ENCODE data around the gene PIK3R5. TPM values are rescaled to one million over a fixed set of nuclear protein-coding genes. Genes with fewer than 3 reads are reported as not detected.

PIK3R5 gene
- total RNA-seq, 1 experiment from 2014 or later, result not detected

DNA sequence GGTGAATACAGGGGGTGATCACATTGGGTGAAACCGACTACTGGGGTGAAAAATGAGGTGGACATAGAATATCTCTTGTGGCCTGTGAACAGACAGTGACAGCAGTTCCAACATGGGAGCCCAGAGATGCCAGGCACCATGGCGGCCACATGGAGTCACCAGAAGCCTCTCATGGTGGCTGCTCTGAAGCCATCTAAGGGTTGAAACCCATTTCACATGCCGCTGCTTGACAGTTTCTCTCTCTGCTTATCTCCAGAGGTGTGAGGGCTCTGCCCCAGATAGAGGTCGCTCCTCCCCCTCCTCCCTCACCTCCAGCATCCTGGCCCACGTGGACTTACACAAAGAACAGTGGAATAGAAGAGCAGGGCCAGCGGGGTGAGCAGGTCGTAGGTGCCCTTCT, 60.2 kb downstream of the PIK3R5 start:
- Mint-ChIP-seq H3K36me3 (ENCODE audit: insufficient read depth, unreplicated experiment) (no peaks in the 10 kb centered on the region), H3K27ac (ENCODE audit: unreplicated experiment) (no peak overlapping the region), H3K4me3 (ENCODE audit: unreplicated experiment) (no peak overlapping the region), H3K9me3 (ENCODE audit: unreplicated experiment) (no peaks in the 10 kb centered on the region), H3K27me3 (ENCODE audit: insufficient read depth, unreplicated experiment) (peaks cover 3% of the 10 kb centered on the region), H3K4me1 (ENCODE audit: low read depth, unreplicated experiment) (no peaks in the 10 kb centered on the region)
- H3K4me1 ChIP-seq, result no peaks in the 10 kb centered on the region
- H3K9me3 ChIP-seq, result no peaks in the 10 kb centered on the region
- H3K4me3 ChIP-seq (ENCODE audit: low read depth, low read length), result no peak overlapping the region
- H3K27me3 ChIP-seq (replicated peaks; ENCODE audit: control insufficient read depth, insufficient read depth, low read length), result no peaks in the 10 kb centered on the region
- POLR2A ChIA-PET, result no interaction called here
- H3K36me3 ChIP-seq (ENCODE audit: control insufficient read depth, insufficient read depth, low read length), result no peaks in the 10 kb centered on the region
- no peak for DNase-seq
- TF ChIP-seq, protein P1, sequence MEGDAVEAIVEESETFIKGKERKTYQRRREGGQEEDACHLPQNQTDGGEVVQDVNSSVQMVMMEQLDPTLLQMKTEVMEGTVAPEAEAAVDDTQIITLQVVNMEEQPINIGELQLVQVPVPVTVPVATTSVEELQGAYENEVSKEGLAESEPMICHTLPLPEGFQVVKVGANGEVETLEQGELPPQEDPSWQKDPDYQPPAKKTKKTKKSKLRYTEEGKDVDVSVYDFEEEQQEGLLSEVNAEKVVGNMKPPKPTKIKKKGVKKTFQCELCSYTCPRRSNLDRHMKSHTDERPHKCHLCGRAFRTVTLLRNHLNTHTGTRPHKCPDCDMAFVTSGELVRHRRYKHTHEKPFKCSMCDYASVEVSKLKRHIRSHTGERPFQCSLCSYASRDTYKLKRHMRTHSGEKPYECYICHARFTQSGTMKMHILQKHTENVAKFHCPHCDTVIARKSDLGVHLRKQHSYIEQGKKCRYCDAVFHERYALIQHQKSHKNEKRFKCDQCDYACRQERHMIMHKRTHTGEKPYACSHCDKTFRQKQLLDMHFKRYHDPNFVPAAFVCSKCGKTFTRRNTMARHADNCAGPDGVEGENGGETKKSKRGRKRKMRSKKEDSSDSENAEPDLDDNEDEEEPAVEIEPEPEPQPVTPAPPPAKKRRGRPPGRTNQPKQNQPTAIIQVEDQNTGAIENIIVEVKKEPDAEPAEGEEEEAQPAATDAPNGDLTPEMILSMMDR (IDR thresholded peaks at IDR 0.05; ENCODE audit: insufficient read depth in 1 of 2, low read depth in 1 of 2, low read length in 1 of 2, severe bottlenecking in 1 of 2, unreplicated experiment in 1 of 2), result no peak
- intact Hi-C loops (cut with micrococcal nuclease; ENCODE audit: unreplicated experiment), result no loop called here
- BruUV-seq (replicated peaks), result no TSS peak
- CTCF ChIA-PET, result no interaction called here

DNA sequence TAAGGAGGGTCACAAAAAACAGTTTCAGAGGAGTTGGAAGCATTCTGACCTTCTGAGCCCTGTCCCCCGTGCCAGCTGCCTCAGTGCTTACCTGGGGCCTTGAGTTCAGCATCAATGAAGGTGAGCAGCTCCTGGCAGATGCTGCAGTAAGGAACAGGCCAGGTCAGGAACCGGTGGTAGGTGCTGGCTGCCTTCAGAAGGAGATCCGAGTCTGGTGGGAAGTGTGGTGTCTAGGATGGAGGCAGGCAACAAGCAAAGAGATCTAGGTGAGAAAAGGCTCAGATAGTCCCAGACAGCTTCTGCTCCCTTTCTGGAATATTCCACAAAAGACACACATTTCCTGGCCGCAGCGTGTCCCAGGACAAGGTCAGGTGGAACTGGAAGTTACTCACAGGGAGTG, 60.8 kb downstream of the PIK3R5 start:
- Mint-ChIP-seq H3K9me3 (ENCODE audit: unreplicated experiment) (no peaks in the 10 kb centered on the region), H3K27ac (ENCODE audit: unreplicated experiment) (no peak overlapping the region), H3K27me3 (ENCODE audit: insufficient read depth, unreplicated experiment) (peaks cover 3% of the 10 kb centered on the region), H3K36me3 (ENCODE audit: insufficient read depth, unreplicated experiment) (no peaks in the 10 kb centered on the region), H3K4me3 (ENCODE audit: unreplicated experiment) (no peak overlapping the region), H3K4me1 (ENCODE audit: low read depth, unreplicated experiment) (no peaks in the 10 kb centered on the region)
- Histone ChIP-seq H3K36me3 (ENCODE audit: control insufficient read depth, insufficient read depth, low read length) (no peaks in the 10 kb centered on the region), H3K4me3 (ENCODE audit: low read depth, low read length) (no peak overlapping the region), H3K27me3 (replicated peaks; ENCODE audit: control insufficient read depth, insufficient read depth, low read length) (no peaks in the 10 kb centered on the region), H3K9me3 (no peaks in the 10 kb centered on the region), H3K4me1 (no peaks in the 10 kb centered on the region)
- intact Hi-C loops (cut with micrococcal nuclease; ENCODE audit: unreplicated experiment), result no loop called here
- no peak for DNase-seq
- POLR2A ChIA-PET, result no interaction called here
- no TSS peak for BruUV-seq (replicated peaks)
- TF ChIP-seq, protein P1 (IDR thresholded peaks at IDR 0.05; ENCODE audit: insufficient read depth in 1 of 2, low read depth in 1 of 2, low read length in 1 of 2, severe bottlenecking in 1 of 2, unreplicated experiment in 1 of 2), result no peak
- CTCF ChIA-PET, result no interaction called here

DNA sequence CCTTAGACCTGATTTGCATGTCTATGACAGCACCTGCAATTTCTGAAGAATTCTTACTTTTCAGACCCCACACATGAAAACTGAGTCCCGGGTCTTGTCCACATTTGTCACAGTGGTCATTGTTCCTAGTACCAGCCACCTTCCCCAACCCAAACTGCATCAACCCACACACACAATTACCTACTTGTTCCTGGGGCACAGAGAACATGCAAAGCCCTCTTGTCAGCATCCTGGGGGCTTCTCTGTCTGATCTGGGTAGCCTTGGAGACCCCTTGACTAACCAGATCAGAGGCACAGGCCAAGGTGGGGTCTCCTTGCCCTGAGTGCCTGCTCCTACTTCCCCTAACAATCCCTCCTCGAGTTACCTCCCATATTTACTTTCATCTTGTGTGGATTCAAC, 61.3 kb downstream of the PIK3R5 start:
- no peaks in the 10 kb centered on the region for H3K4me1 Mint-ChIP-seq (ENCODE audit: low read depth, unreplicated experiment)
- peaks cover 3% of the 10 kb centered on the region for H3K27me3 Mint-ChIP-seq (ENCODE audit: insufficient read depth, unreplicated experiment)
- no peak for DNase-seq
- ChIA-PET CTCF (no interaction called here), POLR2A (no interaction called here)
- Histone ChIP-seq H3K9me3 (no peaks in the 10 kb centered on the region), H3K27me3 (replicated peaks; ENCODE audit: control insufficient read depth, insufficient read depth, low read length) (no peaks in the 10 kb centered on the region), H3K36me3 (ENCODE audit: control insufficient read depth, insufficient read depth, low read length) (no peaks in the 10 kb centered on the region), H3K4me3 (ENCODE audit: low read depth, low read length) (no peak overlapping the region), H3K4me1 (no peaks in the 10 kb centered on the region)
- no peak overlapping the region for H3K4me3 Mint-ChIP-seq (ENCODE audit: unreplicated experiment)
- BruUV-seq (replicated peaks), result no TSS peak
- intact Hi-C loops (cut with micrococcal nuclease; ENCODE audit: unreplicated experiment), result no loop called here
- H3K36me3 Mint-ChIP-seq (ENCODE audit: insufficient read depth, unreplicated experiment), result no peaks in the 10 kb centered on the region
- no peak overlapping the region for H3K27ac Mint-ChIP-seq (ENCODE audit: unreplicated experiment)
- no peaks in the 10 kb centered on the region for H3K9me3 Mint-ChIP-seq (ENCODE audit: unreplicated experiment)
- TF ChIP-seq, protein P1 (IDR thresholded peaks at IDR 0.05; ENCODE audit: insufficient read depth in 1 of 2, low read depth in 1 of 2, low read length in 1 of 2, severe bottlenecking in 1 of 2, unreplicated experiment in 1 of 2), result no peak
